HepG2 (cell line): Measurements from ENCODE around the gene MAMDC2. TPM values are rescaled to one million over a fixed set of nuclear protein-coding genes. Genes with fewer than 3 reads are reported as not detected.
A peak's percentile ranks its signal among the peaks of the same experiment; 100 is the strongest.

Source experiments
- ATF1 ChIP-seq: IDR thresholded peaks from 2 replicates; pipeline ENCODE4 v1.6.1; 2016; ENCODE audit warnings: mild to moderate bottlenecking, control low read depth
- CCDC6 ChIP-seq: sonication (generic); formaldehyde crosslinking; IDR thresholded peaks from 2 replicates; pipeline ENCODE4 v1.8.1; 2022; ENCODE audit warnings: mild to moderate bottlenecking, missing genetic modification reagents, moderate library complexity
- HNRNPLL ChIP-seq: fragments of 200-400 bp; formaldehyde crosslinking; IDR thresholded peaks from 2 replicates; pipeline ENCODE4 v1.6.1; 2017; ENCODE audit warnings: mild to moderate bottlenecking, low read depth, low read length; ENCODE audit not compliant: poor library complexity, severe bottlenecking
- JUNB ChIP-seq: sonication (generic); formaldehyde crosslinking; IDR thresholded peaks from 2 replicates; pipeline ENCODE4 v1.8.0; 2022; ENCODE audit warnings: missing genetic modification reagents, mild to moderate bottlenecking, borderline replicate concordance
- JUND ChIP-seq: sonication (generic); formaldehyde crosslinking; IDR thresholded peaks from 2 replicates; pipeline ENCODE4 v1.8.0; 2022; ENCODE audit warnings: mild to moderate bottlenecking, missing genetic modification reagents
- KAT7 ChIP-seq: IDR thresholded peaks from 2 replicates; pipeline ENCODE4 v1.6.1; 2018; ENCODE audit warnings: borderline replicate concordance, missing compliant biosample characterization
- MXD4 ChIP-seq: IDR thresholded peaks from 2 replicates; pipeline ENCODE4 v1.6.1; 2016; ENCODE audit warnings: mild to moderate bottlenecking, missing biosample characterization, missing genetic modification reagents
- NCOR1 ChIP-seq: fragments of 200-600 bp; sonication (generic); IDR thresholded peaks from 2 replicates; pipeline ENCODE4 v1.7.0; 2017; ENCODE audit warnings: antibody characterized with exemption, low read length, borderline replicate concordance
- NONO ChIP-seq, 2 experiments: fragments of 450-650 bp in 1 of 2; sonication (generic) in 1 of 2; formaldehyde crosslinking in 1 of 2; IDR thresholded peaks in 1 of 2; conservative IDR thresholded peaks in 1 of 2; 2 replicates each; pipeline versions ENCODE4 v1.6.1 to v1.8.0; 2017 to 2022; ENCODE audit warnings: mild to moderate bottlenecking in 1 of 2, missing genetic modification reagents in 1 of 2, moderate library complexity in 1 of 2
- ZFP36L2 ChIP-seq: sonication (generic); formaldehyde crosslinking; IDR thresholded peaks from 2 replicates; pipeline ENCODE4 v1.4.0; 2020; ENCODE audit warnings: missing genetic modification reagents
- ZNF136 ChIP-seq: sonication (generic); formaldehyde crosslinking; IDR thresholded peaks from 2 replicates; pipeline ENCODE4 v1.8.1; 2022; ENCODE audit warnings: low read depth, mild to moderate bottlenecking, moderate library complexity, missing genetic modification reagents
- ZNF678 ChIP-seq: sonication (generic); formaldehyde crosslinking; IDR thresholded peaks from 2 replicates; pipeline ENCODE4 v1.4.0; 2020; ENCODE audit warnings: mild to moderate bottlenecking, missing genetic modification reagents
- ZNF781 ChIP-seq: sonication (generic); formaldehyde crosslinking; IDR thresholded peaks from 2 replicates; pipeline ENCODE4 v1.5.1; 2020; ENCODE audit warnings: borderline replicate concordance, mild to moderate bottlenecking, missing genetic modification reagents; ENCODE audit errors: not compliant biosample characterization
- ZSCAN12 ChIP-seq: sonication (generic); formaldehyde crosslinking; IDR thresholded peaks from 2 replicates; pipeline ENCODE4 v1.9.0; 2021; ENCODE audit warnings: mild to moderate bottlenecking, missing genetic modification reagents
- ZSCAN21 ChIP-seq: sonication (generic); formaldehyde crosslinking; IDR thresholded peaks from 2 replicates; pipeline ENCODE4 v1.8.0; 2022; ENCODE audit warnings: mild to moderate bottlenecking, missing genetic modification reagents, moderate library complexity, borderline replicate concordance
- polyA plus RNA-seq, 8 experiments: library from polyadenylated mRNA; depleted of rRNA in 3 of 8; stranded (reverse) in 7 of 8; unstranded in 1 of 8; fragments of >200 nt; fragmentation: Illumina TruSeq in 4 of 8; extraction: Trizol in 4 of 8; gene quantifications; 2 replicates each; pipeline versions ENCODE4 v1.2.1 to v1.2.3, GENCODE V29; 2011 to 2016; ENCODE audit warnings: low read depth in 4 of 8, missing spikeins in 1 of 8, mixed read lengths in 1 of 8; ENCODE audit not compliant: insufficient read depth in 1 of 8
- total RNA-seq, 5 experiments: library from RNA; depleted of rRNA; stranded (reverse); fragments of >200 nt; fragmentation: Illumina TruSeq; extraction: Trizol; gene quantifications; 2 replicates each; pipeline ENCODE4 v1.2.3, GENCODE V29; 2016; ENCODE audit warnings: low read depth in 1 of 5
- TF ChIP-seq, protein P1 (sequence below), 2 experiments: IDR thresholded peaks; 2 replicates each; pipeline ENCODE4 v1.6.1; 2011 to 2012; ENCODE audit warnings: low read length in 2 of 2, borderline replicate concordance in 1 of 2, low read depth in 1 of 2, mild to moderate bottlenecking in 1 of 2, moderate library complexity in 1 of 2
- TF ChIP-seq, protein P2 (sequence below): sonication (generic); formaldehyde crosslinking; IDR thresholded peaks from 2 replicates; pipeline ENCODE4 v1.4.0; 2020; ENCODE audit warnings: missing genetic modification reagents
- TF ChIP-seq, protein P3 (sequence below): sonication (generic); formaldehyde crosslinking; IDR thresholded peaks from 2 replicates; pipeline ENCODE4 v1.8.1; 2023; ENCODE audit warnings: missing genetic modification reagents, mild to moderate bottlenecking, borderline replicate concordance
- TF ChIP-seq, protein P4 (sequence below): fragments of 450-650 bp; IDR thresholded peaks from 2 replicates; pipeline ENCODE4 v1.6.1; 2017; ENCODE audit warnings: mild to moderate bottlenecking

The MAMDC2 gene
- total and polyA plus RNA-seq, 2 of the 13 experiments (the other 11 are each of a cell fraction or from before 2014, with no cell fraction given), result not detected

DNA sequence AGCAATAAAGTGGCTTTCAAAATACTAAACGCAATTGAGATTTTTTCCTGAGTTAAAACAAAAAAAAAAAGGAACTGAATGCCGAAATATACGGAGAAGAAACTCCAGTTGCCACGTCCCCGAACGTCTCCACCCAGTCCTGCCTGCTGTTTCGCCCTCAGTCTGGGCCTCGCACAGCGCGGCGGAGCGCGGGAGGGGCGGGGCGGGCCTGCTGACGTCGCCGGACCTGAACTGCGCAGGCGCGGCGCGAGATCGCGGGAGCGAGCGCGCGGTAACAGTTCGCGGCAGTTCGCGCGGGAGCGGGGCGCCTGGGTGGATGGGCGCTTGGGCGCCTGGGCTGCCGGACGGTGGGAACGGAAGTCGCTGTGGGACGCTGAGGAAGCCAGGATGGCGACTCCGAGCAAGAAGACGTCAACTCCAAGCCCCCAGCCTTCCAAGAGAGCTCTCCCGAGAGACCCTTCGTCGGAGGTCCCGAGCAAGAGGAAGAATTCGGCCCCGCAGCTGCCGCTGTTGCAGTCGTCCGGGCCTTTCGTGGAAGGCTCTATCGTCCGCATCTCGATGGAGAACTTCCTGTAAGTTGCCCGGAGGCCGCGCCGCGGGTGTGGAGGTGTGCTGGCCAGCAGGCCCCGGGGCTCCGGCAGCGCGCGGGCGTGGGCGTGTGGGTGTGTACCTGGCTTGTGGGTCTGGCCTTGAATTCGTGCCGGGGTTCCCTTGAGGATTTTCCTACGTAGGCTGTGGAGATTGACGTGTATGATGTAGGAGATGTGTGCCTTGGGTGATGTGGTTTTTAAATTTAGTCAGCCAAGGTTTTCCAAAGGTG is 215.3 kb downstream of the MAMDC2 start, which contains the start of gene SMC5 (continued):
- TF ChIP-seq, protein P1, sequence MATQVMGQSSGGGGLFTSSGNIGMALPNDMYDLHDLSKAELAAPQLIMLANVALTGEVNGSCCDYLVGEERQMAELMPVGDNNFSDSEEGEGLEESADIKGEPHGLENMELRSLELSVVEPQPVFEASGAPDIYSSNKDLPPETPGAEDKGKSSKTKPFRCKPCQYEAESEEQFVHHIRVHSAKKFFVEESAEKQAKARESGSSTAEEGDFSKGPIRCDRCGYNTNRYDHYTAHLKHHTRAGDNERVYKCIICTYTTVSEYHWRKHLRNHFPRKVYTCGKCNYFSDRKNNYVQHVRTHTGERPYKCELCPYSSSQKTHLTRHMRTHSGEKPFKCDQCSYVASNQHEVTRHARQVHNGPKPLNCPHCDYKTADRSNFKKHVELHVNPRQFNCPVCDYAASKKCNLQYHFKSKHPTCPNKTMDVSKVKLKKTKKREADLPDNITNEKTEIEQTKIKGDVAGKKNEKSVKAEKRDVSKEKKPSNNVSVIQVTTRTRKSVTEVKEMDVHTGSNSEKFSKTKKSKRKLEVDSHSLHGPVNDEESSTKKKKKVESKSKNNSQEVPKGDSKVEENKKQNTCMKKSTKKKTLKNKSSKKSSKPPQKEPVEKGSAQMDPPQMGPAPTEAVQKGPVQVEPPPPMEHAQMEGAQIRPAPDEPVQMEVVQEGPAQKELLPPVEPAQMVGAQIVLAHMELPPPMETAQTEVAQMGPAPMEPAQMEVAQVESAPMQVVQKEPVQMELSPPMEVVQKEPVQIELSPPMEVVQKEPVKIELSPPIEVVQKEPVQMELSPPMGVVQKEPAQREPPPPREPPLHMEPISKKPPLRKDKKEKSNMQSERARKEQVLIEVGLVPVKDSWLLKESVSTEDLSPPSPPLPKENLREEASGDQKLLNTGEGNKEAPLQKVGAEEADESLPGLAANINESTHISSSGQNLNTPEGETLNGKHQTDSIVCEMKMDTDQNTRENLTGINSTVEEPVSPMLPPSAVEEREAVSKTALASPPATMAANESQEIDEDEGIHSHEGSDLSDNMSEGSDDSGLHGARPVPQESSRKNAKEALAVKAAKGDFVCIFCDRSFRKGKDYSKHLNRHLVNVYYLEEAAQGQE (IDR thresholded peaks at IDR 0.05; ENCODE audit: borderline replicate concordance in 1 of 2, low read depth in 1 of 2, low read length in 2 of 2), result no peak
- TF ChIP-seq ZSCAN21 (CRISPR knock-in tag) (peak; percentile 96), NCOR1 (no peak), CCDC6 (CRISPR knock-in tag) (peak; percentile 90; the same call in 1 of the 2 replicates), ATF1 (CRISPR knock-in tag) (no peak), ZNF678 (CRISPR knock-in tag) (0 out of 2 replicates have a peak, but pooled peaks have one; percentile 49), KAT7 (CRISPR knock-in tag) (peak; percentile 95), JUNB (CRISPR knock-in tag) (0 out of 2 replicates have a peak, but pooled peaks have one; percentile 30), ZNF136 (CRISPR knock-in tag) (peak; percentile 76; the same call in 1 of the 2 replicates), ZNF781 (no peak), NONO (IDR thresholded peaks at IDR 0.05) (no peak), NONO (CRISPR knock-in tag; conservative IDR thresholded peaks at IDR 0.05) (peak; percentile 96), HNRNPLL (peak; percentile 65), ZSCAN12 (CRISPR knock-in tag) (no peak), ZFP36L2 (CRISPR knock-in tag) (no peak), MXD4 (CRISPR knock-in tag) (peak; percentile 71), JUND (CRISPR knock-in tag) (peak; percentile 62; the same call in 1 of the 2 replicates)
- TF ChIP-seq, protein P2, sequence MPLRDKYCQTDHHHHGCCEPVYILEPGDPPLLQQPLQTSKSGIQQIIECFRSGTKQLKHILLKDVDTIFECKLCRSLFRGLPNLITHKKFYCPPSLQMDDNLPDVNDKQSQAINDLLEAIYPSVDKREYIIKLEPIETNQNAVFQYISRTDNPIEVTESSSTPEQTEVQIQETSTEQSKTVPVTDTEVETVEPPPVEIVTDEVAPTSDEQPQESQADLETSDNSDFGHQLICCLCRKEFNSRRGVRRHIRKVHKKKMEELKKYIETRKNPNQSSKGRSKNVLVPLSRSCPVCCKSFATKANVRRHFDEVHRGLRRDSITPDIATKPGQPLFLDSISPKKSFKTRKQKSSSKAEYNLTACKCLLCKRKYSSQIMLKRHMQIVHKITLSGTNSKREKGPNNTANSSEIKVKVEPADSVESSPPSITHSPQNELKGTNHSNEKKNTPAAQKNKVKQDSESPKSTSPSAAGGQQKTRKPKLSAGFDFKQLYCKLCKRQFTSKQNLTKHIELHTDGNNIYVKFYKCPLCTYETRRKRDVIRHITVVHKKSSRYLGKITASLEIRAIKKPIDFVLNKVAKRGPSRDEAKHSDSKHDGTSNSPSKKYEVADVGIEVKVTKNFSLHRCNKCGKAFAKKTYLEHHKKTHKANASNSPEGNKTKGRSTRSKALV (CRISPR knock-in tag), result 0 out of 2 replicates have a peak, but pooled peaks have one; percentile 9
- TF ChIP-seq, protein P3, sequence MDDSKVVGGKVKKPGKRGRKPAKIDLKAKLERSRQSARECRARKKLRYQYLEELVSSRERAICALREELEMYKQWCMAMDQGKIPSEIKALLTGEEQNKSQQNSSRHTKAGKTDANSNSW (CRISPR knock-in tag), result 0 out of 2 replicates have a peak, but pooled peaks have one; percentile 80
- TF ChIP-seq, protein P4, sequence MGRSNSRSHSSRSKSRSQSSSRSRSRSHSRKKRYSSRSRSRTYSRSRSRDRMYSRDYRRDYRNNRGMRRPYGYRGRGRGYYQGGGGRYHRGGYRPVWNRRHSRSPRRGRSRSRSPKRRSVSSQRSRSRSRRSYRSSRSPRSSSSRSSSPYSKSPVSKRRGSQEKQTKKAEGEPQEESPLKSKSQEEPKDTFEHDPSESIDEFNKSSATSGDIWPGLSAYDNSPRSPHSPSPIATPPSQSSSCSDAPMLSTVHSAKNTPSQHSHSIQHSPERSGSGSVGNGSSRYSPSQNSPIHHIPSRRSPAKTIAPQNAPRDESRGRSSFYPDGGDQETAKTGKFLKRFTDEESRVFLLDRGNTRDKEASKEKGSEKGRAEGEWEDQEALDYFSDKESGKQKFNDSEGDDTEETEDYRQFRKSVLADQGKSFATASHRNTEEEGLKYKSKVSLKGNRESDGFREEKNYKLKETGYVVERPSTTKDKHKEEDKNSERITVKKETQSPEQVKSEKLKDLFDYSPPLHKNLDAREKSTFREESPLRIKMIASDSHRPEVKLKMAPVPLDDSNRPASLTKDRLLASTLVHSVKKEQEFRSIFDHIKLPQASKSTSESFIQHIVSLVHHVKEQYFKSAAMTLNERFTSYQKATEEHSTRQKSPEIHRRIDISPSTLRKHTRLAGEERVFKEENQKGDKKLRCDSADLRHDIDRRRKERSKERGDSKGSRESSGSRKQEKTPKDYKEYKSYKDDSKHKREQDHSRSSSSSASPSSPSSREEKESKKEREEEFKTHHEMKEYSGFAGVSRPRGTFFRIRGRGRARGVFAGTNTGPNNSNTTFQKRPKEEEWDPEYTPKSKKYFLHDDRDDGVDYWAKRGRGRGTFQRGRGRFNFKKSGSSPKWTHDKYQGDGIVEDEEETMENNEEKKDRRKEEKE, result no peak
